Measurements from ENCODE around the gene GIMAP2. TPM values are rescaled to one million over a fixed set of nuclear protein-coding genes. Genes with fewer than 3 reads are reported as not detected.

The GIMAP2 gene
- total and polyA plus RNA-seq, 3 donors from 2014 or later = 1.9 to 6.5 (median 2.4) TPM

DNA sequence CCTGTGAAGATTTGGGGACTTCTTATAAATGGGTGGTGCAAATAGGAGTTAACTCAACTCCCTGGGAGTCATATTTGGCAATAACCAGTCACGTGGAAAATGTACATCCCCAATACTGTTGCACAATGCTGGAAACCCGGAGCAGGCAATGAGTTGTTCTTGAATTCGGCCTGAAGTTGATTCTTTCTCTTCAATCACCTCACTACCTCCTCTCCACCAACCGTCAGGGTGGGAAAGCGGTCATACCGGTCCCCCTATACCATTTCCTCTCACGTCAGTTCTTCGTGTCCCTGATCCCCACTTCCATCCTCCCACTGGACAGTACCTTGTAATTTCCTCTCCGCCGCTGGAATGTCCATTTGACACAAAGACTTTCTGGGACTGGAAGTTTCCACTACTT is 54.5 kb downstream of the GIMAP2 start:
- no peaks in the 10 kb centered on the region for H3K27me3 ChIP-seq
- no peak overlapping the region for H3K27ac ChIP-seq
- no peaks in the 10 kb centered on the region for H3K36me3 ChIP-seq (ENCODE audit: low read depth, missing control alignments)
- intact Hi-C loops (cut with DNase I; ENCODE audit: low total_unique reads) = no loop called here
- WGBS, 2 donors = 76 to 93% methylated on average over 10 of the region's 10 CpGs
- DNase-seq = no peak
- TF ChIP-seq, protein P1, sequence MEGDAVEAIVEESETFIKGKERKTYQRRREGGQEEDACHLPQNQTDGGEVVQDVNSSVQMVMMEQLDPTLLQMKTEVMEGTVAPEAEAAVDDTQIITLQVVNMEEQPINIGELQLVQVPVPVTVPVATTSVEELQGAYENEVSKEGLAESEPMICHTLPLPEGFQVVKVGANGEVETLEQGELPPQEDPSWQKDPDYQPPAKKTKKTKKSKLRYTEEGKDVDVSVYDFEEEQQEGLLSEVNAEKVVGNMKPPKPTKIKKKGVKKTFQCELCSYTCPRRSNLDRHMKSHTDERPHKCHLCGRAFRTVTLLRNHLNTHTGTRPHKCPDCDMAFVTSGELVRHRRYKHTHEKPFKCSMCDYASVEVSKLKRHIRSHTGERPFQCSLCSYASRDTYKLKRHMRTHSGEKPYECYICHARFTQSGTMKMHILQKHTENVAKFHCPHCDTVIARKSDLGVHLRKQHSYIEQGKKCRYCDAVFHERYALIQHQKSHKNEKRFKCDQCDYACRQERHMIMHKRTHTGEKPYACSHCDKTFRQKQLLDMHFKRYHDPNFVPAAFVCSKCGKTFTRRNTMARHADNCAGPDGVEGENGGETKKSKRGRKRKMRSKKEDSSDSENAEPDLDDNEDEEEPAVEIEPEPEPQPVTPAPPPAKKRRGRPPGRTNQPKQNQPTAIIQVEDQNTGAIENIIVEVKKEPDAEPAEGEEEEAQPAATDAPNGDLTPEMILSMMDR (IDR thresholded peaks at IDR 0.05) = no peak
- no peak for TF ChIP-seq POLR2A (IDR thresholded peaks at IDR 0.05)
- H3K4me1 ChIP-seq = peaks cover 3% of the 10 kb centered on the region
- H3K4me3 ChIP-seq = no peak overlapping the region
- H3K9me3 ChIP-seq = no peaks in the 10 kb centered on the region

DNA sequence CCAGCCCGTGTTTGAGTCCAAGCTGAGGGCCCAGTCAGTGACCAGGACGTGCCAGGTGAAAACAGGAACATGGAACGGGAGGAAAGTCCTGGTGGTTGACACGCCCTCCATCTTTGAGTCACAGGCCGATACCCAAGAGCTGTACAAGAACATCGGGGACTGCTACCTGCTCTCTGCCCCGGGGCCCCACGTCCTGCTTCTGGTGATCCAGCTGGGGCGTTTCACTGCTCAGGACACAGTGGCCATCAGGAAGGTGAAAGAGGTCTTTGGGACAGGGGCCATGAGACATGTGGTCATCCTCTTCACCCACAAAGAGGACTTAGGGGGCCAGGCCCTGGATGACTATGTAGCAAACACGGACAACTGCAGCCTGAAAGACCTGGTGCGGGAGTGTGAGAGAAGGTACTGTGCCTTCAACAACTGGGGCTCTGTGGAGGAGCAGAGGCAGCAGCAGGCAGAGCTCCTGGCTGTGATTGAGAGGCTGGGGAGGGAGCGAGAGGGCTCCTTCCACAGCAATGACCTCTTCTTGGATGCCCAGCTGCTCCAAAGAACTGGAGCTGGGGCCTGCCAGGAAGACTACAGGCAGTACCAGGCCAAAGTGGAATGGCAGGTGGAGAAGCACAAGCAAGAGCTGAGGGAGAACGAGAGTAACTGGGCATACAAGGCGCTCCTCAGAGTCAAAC is 56.9 kb downstream of the GIMAP2 start:
- intact Hi-C loops (cut with DNase I; ENCODE audit: low total_unique reads) = no loop called here

More for the DNA sequence above, 56.9 kb downstream of the GIMAP2 start:
- Histone ChIP-seq H3K27ac (no peak overlapping the region), H3K4me3 (no peak overlapping the region), H3K36me3 (ENCODE audit: low read depth, missing control alignments) (no peaks in the 10 kb centered on the region), H3K27me3 (no peaks in the 10 kb centered on the region), H3K4me1 (peaks cover 3% of the 10 kb centered on the region), H3K9me3 (no peaks in the 10 kb centered on the region)
- TF ChIP-seq, protein P1 (IDR thresholded peaks at IDR 0.05) = no peak
- no peak for TF ChIP-seq POLR2A (IDR thresholded peaks at IDR 0.05)
- DNase-seq = no peak
- 87 to 99% methylated on average over 9 to 14 of the region's 14 CpGs for WGBS, 2 donors

Other genes starting within 250 kb of the GIMAP2 start
- gene GIMAP8, start 235.1 kb upstream of the GIMAP2 start, total RNA-seq = 1 to 10 TPM; 3.8 TPM
- gene GIMAP8, start 235.1 kb upstream of the GIMAP2 start, polyA plus RNA-seq (ENCODE audit: insufficient read depth, low read depth, low replicate concordance) = 6.8 TPM
- gene GIMAP7, start 170.8 kb upstream of the GIMAP2 start, total RNA-seq = 1 to 10 TPM; 3.1 to 7.4 TPM
- gene GIMAP7, start 170.8 kb upstream of the GIMAP2 start, polyA plus RNA-seq (ENCODE audit: insufficient read depth, low read depth, low replicate concordance) = 3.4 TPM
- gene GIMAP4, start 118.3 kb upstream of the GIMAP2 start, total RNA-seq = 1 to 10 TPM; 5.8 to 6.2 TPM
- gene GIMAP4, start 118.3 kb upstream of the GIMAP2 start, polyA plus RNA-seq (ENCODE audit: insufficient read depth, low read depth, low replicate concordance) = 13.3 TPM
- 1 to 10 TPM; 3.9 to 6.1 TPM for gene GIMAP6, start 53.3 kb upstream of the GIMAP2 start, total RNA-seq
- 16.2 TPM for gene GIMAP6, start 53.3 kb upstream of the GIMAP2 start, polyA plus RNA-seq (ENCODE audit: insufficient read depth, low read depth, low replicate concordance)
- gene GIMAP1, start 30.9 kb downstream of the GIMAP2 start, total RNA-seq = 1 to 10 TPM; 1.4 to 1.7 TPM
- 2.8 TPM for gene GIMAP1, start 30.9 kb downstream of the GIMAP2 start, polyA plus RNA-seq (ENCODE audit: insufficient read depth, low read depth, low replicate concordance)
- gene GIMAP5, start 51.7 kb downstream of the GIMAP2 start, total RNA-seq = 10 to 100 TPM in 1 of 2 donors, 1 to 10 TPM in 1; 8.4 to 10.6 TPM
- gene GIMAP5, start 51.7 kb downstream of the GIMAP2 start, polyA plus RNA-seq (ENCODE audit: insufficient read depth, low read depth, low replicate concordance) = 13.6 TPM
- gene TMEM176B, start 114.7 kb downstream of the GIMAP2 start, total RNA-seq = 1 to 10 TPM; 3.9 to 6.6 TPM
- 69.3 TPM for gene TMEM176B, start 114.7 kb downstream of the GIMAP2 start, polyA plus RNA-seq (ENCODE audit: insufficient read depth, low read depth, low replicate concordance)
- 1 to 10 TPM; 1.6 to 4.2 TPM for gene TMEM176A, start 115.1 kb downstream of the GIMAP2 start, total RNA-seq
- gene TMEM176A, start 115.1 kb downstream of the GIMAP2 start, polyA plus RNA-seq (ENCODE audit: insufficient read depth, low read depth, low replicate concordance) = 34.7 TPM
- 1 to 10 TPM; 2.8 to 4.5 TPM for gene AOC1, start 166.8 kb downstream of the GIMAP2 start, total RNA-seq
- gene AOC1, start 166.8 kb downstream of the GIMAP2 start, polyA plus RNA-seq (ENCODE audit: insufficient read depth, low read depth, low replicate concordance) = 6.2 TPM